ENCODE results near the gene JPT1.
A peak's percentile ranks its signal among the peaks of the same experiment; 100 is the strongest.

The JPT1 gene

GRCh38 chr17:75109407-75110233 is 44.7 kb downstream of the JPT1 start, which contains the start of gene ARMC7:
Gene ARMC7, plus strand, starts transcription at chr17:75109969. Its CDS starts 320 bp downstream, at chr17:75110289.
- DNase-seq, result peak; percentile 81 to 87 (median 83)
- H3K9me3 ChIP-seq (ENCODE audit: control insufficient read depth, low read length), result no peaks in the 10 kb centered on the region
- no peaks in the 10 kb centered on the region for H3K36me3 ChIP-seq (ENCODE audit: control insufficient read depth, insufficient read depth, low read length)
- peaks cover 12% of the 10 kb centered on the region for H3K4me1 ChIP-seq (ENCODE audit: control insufficient read depth, insufficient read depth, low read length, poor library complexity, severe bottlenecking)
- no peaks in the 10 kb centered on the region for H3K27me3 ChIP-seq (replicated peaks; ENCODE audit: control insufficient read depth, insufficient read depth, low read length, poor library complexity, severe bottlenecking)
- H3K4me3 ChIP-seq (ENCODE audit: insufficient read depth, low read depth, low read length, poor library complexity, severe bottlenecking), result peak within 1 kb of the TSS; percentile 84
- peak within 1 kb of the TSS; percentile 62 for H3K27ac ChIP-seq (ENCODE audit: insufficient read depth, low read length, poor library complexity, severe bottlenecking)

GRCh38 chr17:75109046-75109406 is 45.3 kb downstream of the JPT1 start:
- Histone ChIP-seq H3K4me1 (ENCODE audit: control insufficient read depth, insufficient read depth, low read length, poor library complexity, severe bottlenecking) (peaks cover 12% of the 10 kb centered on the region), H3K27ac (ENCODE audit: insufficient read depth, low read length, poor library complexity, severe bottlenecking) (peak overlapping the region; percentile 62), H3K4me3 (ENCODE audit: insufficient read depth, low read depth, low read length, poor library complexity, severe bottlenecking) (peak overlapping the region; percentile 84), H3K27me3 (replicated peaks; ENCODE audit: control insufficient read depth, insufficient read depth, low read length, poor library complexity, severe bottlenecking) (no peaks in the 10 kb centered on the region), H3K36me3 (ENCODE audit: control insufficient read depth, insufficient read depth, low read length) (no peaks in the 10 kb centered on the region), H3K9me3 (ENCODE audit: control insufficient read depth, low read length) (no peaks in the 10 kb centered on the region)
- DNase-seq, result no peak

- Histone ChIP-seq H3K36me3 (ENCODE audit: control insufficient read depth, insufficient read depth, low read length) (no peaks in the 10 kb centered on the region), H3K9me3 (ENCODE audit: control insufficient read depth, low read length) (no peaks in the 10 kb centered on the region), H3K4me3 (ENCODE audit: insufficient read depth, low read depth, low read length, poor library complexity, severe bottlenecking) (no peak overlapping the region), H3K4me1 (ENCODE audit: control insufficient read depth, insufficient read depth, low read length, poor library complexity, severe bottlenecking) (peaks cover 12% of the 10 kb centered on the region), H3K27me3 (replicated peaks; ENCODE audit: control insufficient read depth, insufficient read depth, low read length, poor library complexity, severe bottlenecking) (no peaks in the 10 kb centered on the region), H3K27ac (ENCODE audit: insufficient read depth, low read length, poor library complexity, severe bottlenecking) (no peak overlapping the region)
- no peak for DNase-seq
Observed at GRCh38 chr17:75108193-75108592, 46.1 kb downstream of the JPT1 start.

- Histone ChIP-seq H3K36me3 (ENCODE audit: control insufficient read depth, insufficient read depth, low read length) (peaks cover 1% of the 10 kb centered on the region), H3K27ac (ENCODE audit: insufficient read depth, low read length, poor library complexity, severe bottlenecking) (no peak overlapping the region), H3K4me1 (ENCODE audit: control insufficient read depth, insufficient read depth, low read length, poor library complexity, severe bottlenecking) (peaks cover 2% of the 10 kb centered on the region), H3K9me3 (ENCODE audit: control insufficient read depth, low read length) (no peaks in the 10 kb centered on the region), H3K4me3 (ENCODE audit: insufficient read depth, low read depth, low read length, poor library complexity, severe bottlenecking) (no peak overlapping the region), H3K27me3 (replicated peaks; ENCODE audit: control insufficient read depth, insufficient read depth, low read length, poor library complexity, severe bottlenecking) (no peaks in the 10 kb centered on the region)
- no peak for DNase-seq
Observed at GRCh38 chr17:75105126-75106080, 48.9 kb downstream of the JPT1 start.

GRCh38 chr17:75103601-75104554 is 50.4 kb downstream of the JPT1 start:
- no peak overlapping the region for H3K27ac ChIP-seq (ENCODE audit: insufficient read depth, low read length, poor library complexity, severe bottlenecking)
- no peaks in the 10 kb centered on the region for H3K27me3 ChIP-seq (replicated peaks; ENCODE audit: control insufficient read depth, insufficient read depth, low read length, poor library complexity, severe bottlenecking)
- DNase-seq, result no peak
- peaks cover 4% of the 10 kb centered on the region for H3K36me3 ChIP-seq (ENCODE audit: control insufficient read depth, insufficient read depth, low read length)
- no peak overlapping the region for H3K4me3 ChIP-seq (ENCODE audit: insufficient read depth, low read depth, low read length, poor library complexity, severe bottlenecking)
- H3K9me3 ChIP-seq (ENCODE audit: control insufficient read depth, low read length), result no peaks in the 10 kb centered on the region
- no peaks in the 10 kb centered on the region for H3K4me1 ChIP-seq (ENCODE audit: control insufficient read depth, insufficient read depth, low read length, poor library complexity, severe bottlenecking)

- peaks cover 4% of the 10 kb centered on the region for H3K36me3 ChIP-seq (ENCODE audit: control insufficient read depth, insufficient read depth, low read length)
- no peaks in the 10 kb centered on the region for H3K27me3 ChIP-seq (replicated peaks; ENCODE audit: control insufficient read depth, insufficient read depth, low read length, poor library complexity, severe bottlenecking)
- H3K4me3 ChIP-seq (ENCODE audit: insufficient read depth, low read depth, low read length, poor library complexity, severe bottlenecking), result no peak overlapping the region
- H3K4me1 ChIP-seq (ENCODE audit: control insufficient read depth, insufficient read depth, low read length, poor library complexity, severe bottlenecking), result no peaks in the 10 kb centered on the region
- no peak overlapping the region for H3K27ac ChIP-seq (ENCODE audit: insufficient read depth, low read length, poor library complexity, severe bottlenecking)
- H3K9me3 ChIP-seq (ENCODE audit: control insufficient read depth, low read length), result no peaks in the 10 kb centered on the region
- no peak for DNase-seq
Observed at GRCh38 chr17:75102385-75102821, 51.9 kb downstream of the JPT1 start.

- Histone ChIP-seq H3K27me3 (replicated peaks; ENCODE audit: control insufficient read depth, insufficient read depth, low read length, poor library complexity, severe bottlenecking) (no peaks in the 10 kb centered on the region), H3K4me1 (ENCODE audit: control insufficient read depth, insufficient read depth, low read length, poor library complexity, severe bottlenecking) (no peaks in the 10 kb centered on the region), H3K9me3 (ENCODE audit: control insufficient read depth, low read length) (no peaks in the 10 kb centered on the region), H3K4me3 (ENCODE audit: insufficient read depth, low read depth, low read length, poor library complexity, severe bottlenecking) (no peak overlapping the region), H3K27ac (ENCODE audit: insufficient read depth, low read length, poor library complexity, severe bottlenecking) (no peak overlapping the region), H3K36me3 (ENCODE audit: control insufficient read depth, insufficient read depth, low read length) (peaks cover 4% of the 10 kb centered on the region)
- DNase-seq, result no peak
Observed at GRCh38 chr17:75099881-75100595, 54.3 kb downstream of the JPT1 start.

- Histone ChIP-seq H3K36me3 (ENCODE audit: control insufficient read depth, insufficient read depth, low read length) (peaks cover 4% of the 10 kb centered on the region), H3K27ac (ENCODE audit: insufficient read depth, low read length, poor library complexity, severe bottlenecking) (no peak overlapping the region), H3K9me3 (ENCODE audit: control insufficient read depth, low read length) (no peaks in the 10 kb centered on the region), H3K4me3 (ENCODE audit: insufficient read depth, low read depth, low read length, poor library complexity, severe bottlenecking) (no peak overlapping the region), H3K27me3 (replicated peaks; ENCODE audit: control insufficient read depth, insufficient read depth, low read length, poor library complexity, severe bottlenecking) (no peaks in the 10 kb centered on the region), H3K4me1 (ENCODE audit: control insufficient read depth, insufficient read depth, low read length, poor library complexity, severe bottlenecking) (no peaks in the 10 kb centered on the region)
- DNase-seq, result no peak
Observed at GRCh38 chr17:75098861-75099260, 55.5 kb downstream of the JPT1 start.

GRCh38 chr17:75097865-75098264 is 56.4 kb downstream of the JPT1 start:
- Histone ChIP-seq H3K4me3 (ENCODE audit: insufficient read depth, low read depth, low read length, poor library complexity, severe bottlenecking) (no peak overlapping the region), H3K27ac (ENCODE audit: insufficient read depth, low read length, poor library complexity, severe bottlenecking) (no peak overlapping the region), H3K4me1 (ENCODE audit: control insufficient read depth, insufficient read depth, low read length, poor library complexity, severe bottlenecking) (no peaks in the 10 kb centered on the region), H3K36me3 (ENCODE audit: control insufficient read depth, insufficient read depth, low read length) (peaks cover 4% of the 10 kb centered on the region), H3K27me3 (replicated peaks; ENCODE audit: control insufficient read depth, insufficient read depth, low read length, poor library complexity, severe bottlenecking) (no peaks in the 10 kb centered on the region), H3K9me3 (ENCODE audit: control insufficient read depth, low read length) (no peaks in the 10 kb centered on the region)
- no peak for DNase-seq

Data from effector memory CD4-positive, alpha-beta T cell (primary cell).